Sigmoid colon (tissue), 4 donors: Measurements from ENCODE around the gene RASAL2.

Experiments used
- POLR2AphosphoS5 ChIP-seq, 4 donors: sonication (generic); formaldehyde crosslinking; IDR thresholded peaks; one replicate each; pipeline ENCODE4 v1.6.1; 2017; ENCODE audit warnings: antibody characterized with exemption in 4 of 4
- TF ChIP-seq, protein P1 (sequence below), 4 experiments: fragments of 450-650 bp in 3 of 4; fragments of 200-600 bp in 1 of 4; IDR thresholded peaks; one replicate each; pipeline ENCODE4 v1.5.1; 2016 to 2019; ENCODE audit warnings: antibody characterized with exemption in 4 of 4, mild to moderate bottlenecking in 3 of 4, moderate library complexity in 2 of 4

DNA sequence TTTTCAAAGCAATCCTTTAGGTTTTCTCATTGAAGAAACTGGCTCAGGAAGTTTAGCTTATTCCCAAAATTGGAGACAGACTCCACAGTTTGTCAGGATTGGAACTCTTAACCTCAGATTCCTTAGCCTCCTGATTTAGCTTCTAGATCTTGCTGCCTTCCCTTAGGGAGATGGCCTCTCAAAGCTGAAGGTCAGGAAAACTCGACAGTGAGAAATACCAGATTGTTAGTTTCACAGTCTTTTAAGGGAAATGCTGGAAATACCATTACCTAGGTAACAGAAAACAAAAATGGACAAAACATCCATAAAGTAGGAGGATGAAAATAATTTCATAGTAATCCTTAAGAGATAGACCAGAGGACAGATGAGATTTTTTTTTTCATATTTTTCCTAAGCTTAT lies 7.8 kb downstream of the RASAL2 start:
- TF ChIP-seq, protein P1, sequence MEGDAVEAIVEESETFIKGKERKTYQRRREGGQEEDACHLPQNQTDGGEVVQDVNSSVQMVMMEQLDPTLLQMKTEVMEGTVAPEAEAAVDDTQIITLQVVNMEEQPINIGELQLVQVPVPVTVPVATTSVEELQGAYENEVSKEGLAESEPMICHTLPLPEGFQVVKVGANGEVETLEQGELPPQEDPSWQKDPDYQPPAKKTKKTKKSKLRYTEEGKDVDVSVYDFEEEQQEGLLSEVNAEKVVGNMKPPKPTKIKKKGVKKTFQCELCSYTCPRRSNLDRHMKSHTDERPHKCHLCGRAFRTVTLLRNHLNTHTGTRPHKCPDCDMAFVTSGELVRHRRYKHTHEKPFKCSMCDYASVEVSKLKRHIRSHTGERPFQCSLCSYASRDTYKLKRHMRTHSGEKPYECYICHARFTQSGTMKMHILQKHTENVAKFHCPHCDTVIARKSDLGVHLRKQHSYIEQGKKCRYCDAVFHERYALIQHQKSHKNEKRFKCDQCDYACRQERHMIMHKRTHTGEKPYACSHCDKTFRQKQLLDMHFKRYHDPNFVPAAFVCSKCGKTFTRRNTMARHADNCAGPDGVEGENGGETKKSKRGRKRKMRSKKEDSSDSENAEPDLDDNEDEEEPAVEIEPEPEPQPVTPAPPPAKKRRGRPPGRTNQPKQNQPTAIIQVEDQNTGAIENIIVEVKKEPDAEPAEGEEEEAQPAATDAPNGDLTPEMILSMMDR (IDR thresholded peaks at IDR 0.05) = no peak
- TF ChIP-seq POLR2AphosphoS5 (IDR thresholded peaks at IDR 0.05) = peak in 1 of 4 donors; percentile 14
